ENCODE measurements around the gene MAGEH1.
"Not testable (repeated sequence)": the region's sequence is repeated elsewhere in the genome, so short reads cannot be mapped to it uniquely, and the experiment has no call there.

Gene MAGEH1

GRCh38 chrX:55451990-55452832, at the start of gene MAGEH1:
Gene MAGEH1, plus strand, starts transcription at chrX:55452127. Its CDS starts 248 bp downstream, at chrX:55452375.
- peak; percentile 51 for DNase-seq

- DNase-seq: not testable (repeated sequence)
Measured at GRCh38 chrX:55427079-55427478, 24.8 kb upstream of the MAGEH1 start.

GRCh38 chrX:55443468-55443867, 8.5 kb upstream of the MAGEH1 start:
- not testable (repeated sequence) for DNase-seq

DNA sequence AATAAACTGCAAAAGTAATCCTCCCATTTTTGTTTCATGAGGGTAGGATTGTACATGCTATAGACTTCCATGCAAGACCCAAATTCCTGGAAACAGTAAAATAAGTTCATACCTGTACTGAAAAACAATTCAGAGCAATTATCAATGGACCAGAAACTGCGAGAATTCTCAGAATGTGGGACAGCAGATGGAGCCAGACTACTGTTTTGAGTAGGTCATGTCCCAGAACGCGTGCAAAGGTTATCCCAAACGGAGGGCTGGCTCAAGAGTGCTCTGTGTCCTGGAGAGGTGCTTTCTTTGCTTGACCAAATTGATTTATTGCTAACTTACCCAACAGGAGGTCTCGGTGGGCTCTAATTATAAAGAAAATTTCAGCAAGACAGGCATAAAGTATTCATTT, 1.7 kb upstream of the MAGEH1 start:
- DNase-seq: no peak

GRCh38 chrX:55451141-55451540, 786 bp upstream of the MAGEH1 start:
- no peak for DNase-seq

DNA sequence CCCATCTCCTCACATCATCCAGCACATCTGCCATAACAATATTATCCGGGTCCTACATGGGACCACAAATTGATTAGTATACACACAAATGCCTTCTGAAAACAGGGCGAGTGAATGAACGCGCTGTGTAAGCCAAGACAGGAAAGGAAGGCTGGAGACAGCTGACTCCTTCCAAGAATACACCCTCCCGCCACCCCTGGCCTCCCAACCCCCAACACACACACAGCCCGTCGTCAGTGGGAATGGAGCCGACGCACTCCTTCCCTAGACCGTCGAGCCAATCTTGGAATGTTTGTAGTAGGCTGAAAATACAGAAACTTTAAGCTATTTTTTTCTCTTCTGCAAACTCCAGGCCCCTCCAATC, 319 bp upstream of the MAGEH1 start:
- DNase-seq: no peak

DNA sequence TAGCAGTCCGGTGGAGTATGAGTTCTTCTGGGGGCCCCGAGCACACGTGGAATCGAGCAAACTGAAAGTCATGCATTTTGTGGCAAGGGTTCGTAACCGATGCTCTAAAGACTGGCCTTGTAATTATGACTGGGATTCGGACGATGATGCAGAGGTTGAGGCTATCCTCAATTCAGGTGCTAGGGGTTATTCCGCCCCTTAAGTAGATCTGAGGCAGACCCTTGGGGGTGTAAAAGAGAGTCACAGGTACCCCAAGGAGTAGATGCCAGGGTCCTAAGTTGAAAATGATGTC, 852 bp downstream of the MAGEH1 start:
- no peak for DNase-seq

DNA sequence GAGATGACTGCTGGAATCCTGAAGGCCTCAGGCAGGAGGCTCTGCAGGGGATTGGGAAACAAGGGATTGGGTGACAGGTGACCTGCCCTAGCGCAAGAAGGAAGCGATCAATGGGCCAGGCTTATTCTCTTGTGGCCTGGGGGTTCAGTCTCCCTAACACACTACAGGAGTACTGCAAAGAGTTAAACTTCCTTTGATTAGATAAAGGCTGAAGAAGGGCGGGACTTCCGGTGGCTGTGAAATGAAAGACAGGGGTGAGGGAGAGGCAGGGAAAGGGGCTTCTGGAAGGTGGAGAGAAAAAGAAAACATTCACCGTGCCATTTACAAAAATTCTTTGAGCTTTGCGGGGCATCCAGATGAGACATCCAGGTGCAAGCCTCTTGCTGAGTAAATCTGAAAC, 3.8 kb downstream of the MAGEH1 start:
- not testable (repeated sequence) for DNase-seq

GRCh38 chrX:55459426-55459825, 7.5 kb downstream of the MAGEH1 start:
- DNase-seq: not testable (repeated sequence)

DNA sequence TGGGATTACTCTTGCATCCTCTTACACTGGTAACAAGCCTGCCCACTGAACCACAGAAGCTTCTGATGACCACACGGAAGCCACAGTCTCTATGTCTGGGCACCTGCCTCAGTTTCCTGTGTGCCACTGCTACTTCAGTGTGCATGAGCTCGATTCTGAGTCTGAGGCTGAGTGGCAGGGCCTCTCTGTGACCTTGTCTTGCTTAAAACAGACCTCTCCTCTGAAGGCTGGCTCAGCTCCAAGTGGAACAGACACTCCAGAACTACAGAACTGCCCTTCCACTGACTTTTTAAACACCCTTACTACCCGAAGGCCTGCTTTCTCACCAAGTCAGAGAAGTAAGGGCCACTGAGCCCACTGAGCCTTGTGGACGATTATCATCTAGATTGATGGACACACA, 8.0 kb downstream of the MAGEH1 start:
- DNase-seq: not testable (repeated sequence)

DNA sequence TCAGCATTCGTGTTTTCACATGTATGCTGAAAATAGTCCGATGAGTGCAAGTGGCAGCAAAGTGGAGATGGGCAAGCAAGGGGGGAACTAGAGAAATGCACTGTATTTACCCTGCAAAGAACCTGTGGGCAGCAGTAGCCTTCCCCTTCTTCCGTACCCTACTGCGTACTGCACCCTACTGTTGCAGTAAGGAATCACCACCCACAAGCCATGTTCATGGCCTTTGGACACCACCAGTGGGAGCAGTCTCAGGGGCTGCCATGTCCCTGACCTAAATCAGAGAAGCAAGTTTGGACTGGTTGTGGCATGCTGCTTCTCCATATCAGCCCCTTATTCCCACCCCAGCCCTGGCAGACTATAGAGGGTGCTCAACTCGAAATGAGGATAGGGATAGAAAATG, 12.1 kb downstream of the MAGEH1 start:
- not testable (repeated sequence) for DNase-seq

DNA sequence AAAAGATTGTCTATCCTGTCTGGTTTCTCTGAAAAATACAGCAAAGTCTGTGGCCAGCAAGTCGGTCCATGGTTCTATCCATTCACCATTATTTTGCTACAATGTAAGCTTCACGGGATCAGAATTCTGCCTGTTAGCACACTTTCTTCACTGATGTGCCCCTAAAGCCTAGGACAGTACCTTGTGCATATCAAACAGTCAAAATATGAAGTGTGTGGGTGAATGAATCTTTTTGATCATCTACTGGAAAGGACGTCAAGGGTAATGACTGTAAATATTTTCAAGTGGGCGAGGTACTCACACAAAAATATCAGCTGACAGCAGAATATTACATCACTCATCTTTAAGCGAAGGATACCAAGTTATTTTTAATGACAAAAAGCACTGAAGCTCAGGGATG, 13.2 kb downstream of the MAGEH1 start:
- not testable (repeated sequence) for DNase-seq

- DNase-seq: not testable (repeated sequence)
Measured at GRCh38 chrX:55465791-55466190, 13.9 kb downstream of the MAGEH1 start.

DNA sequence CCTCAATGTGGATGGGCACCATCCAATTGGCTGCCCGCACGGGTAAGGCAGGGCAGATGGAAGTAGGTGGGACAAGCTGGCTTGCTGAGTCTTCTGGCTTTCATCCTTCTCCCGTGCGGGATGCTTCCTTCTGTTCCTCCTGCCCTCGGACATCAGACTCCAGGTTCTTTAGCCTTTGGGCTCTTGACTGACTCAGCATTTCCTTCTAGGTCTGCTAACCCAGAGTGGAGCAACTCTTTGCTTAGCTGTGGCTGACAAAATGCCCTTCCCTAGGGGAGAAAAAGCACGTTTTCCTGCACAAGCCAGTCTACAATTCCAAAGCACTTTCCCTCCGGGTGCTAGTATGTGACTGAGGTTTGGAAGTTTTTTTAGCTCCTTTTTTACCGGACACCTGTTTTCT, 28.0 kb downstream of the MAGEH1 start:
- DNase-seq: not testable (repeated sequence)

DNA sequence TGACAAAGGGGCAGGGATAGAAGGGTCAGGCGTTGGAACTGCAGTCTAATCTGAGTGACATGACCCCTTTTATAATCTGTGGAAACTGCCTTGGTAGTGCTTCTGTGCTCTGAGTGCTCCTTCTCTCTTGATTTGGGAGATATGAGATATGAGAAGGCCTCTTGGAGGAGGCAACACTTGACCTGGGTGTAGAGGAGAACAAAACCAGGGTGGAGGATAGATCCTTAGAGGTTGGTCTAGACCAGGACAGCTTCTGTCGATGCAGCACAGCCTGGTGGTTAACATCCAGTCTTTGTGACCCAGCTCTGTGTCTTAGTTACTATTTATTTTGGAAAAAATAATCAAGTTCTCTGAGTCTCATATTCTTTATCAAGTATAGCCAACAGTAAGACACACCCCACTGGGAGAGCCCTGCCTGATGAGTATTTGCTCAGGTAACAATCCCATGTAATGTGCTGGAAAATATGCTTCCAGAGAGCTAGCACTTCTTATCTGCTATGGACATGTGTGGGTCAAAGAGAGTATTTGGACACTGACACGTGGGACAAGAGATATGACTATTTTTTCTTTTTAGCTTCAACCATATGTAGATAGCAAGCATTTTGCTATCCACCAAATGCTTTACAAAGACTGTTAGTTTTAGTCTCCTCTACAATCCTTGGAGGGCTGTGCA, 28.6 kb downstream of the MAGEH1 start:
- DNase-seq: no peak

- DNase-seq: no peak
Measured at GRCh38 chrX:55484948-55485347, 33.0 kb downstream of the MAGEH1 start.

DNA sequence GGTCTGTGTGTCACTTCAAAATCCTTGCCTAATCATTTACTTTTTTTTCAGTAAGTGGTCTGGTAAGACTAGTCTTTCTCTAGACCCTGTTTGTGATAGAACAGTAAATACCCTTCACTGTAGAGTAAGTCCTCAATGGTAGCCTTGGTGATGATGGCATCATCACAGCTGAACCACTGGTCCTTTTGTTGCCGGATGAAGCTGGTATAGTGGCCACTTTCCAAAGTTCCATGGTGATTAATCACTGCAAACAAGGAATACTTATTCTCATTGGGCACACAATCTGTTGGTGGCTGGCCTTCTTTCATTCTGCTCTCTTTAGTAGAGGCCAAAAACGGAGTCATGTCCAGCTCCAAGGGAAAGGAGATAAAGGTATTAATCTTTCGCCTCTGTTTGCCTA, 34.8 kb downstream of the MAGEH1 start:
- no peak for DNase-seq

- no peak for DNase-seq
Measured at GRCh38 chrX:55487143-55487542, 35.2 kb downstream of the MAGEH1 start.

GRCh38 chrX:55488006-55488592, 36.2 kb downstream of the MAGEH1 start:
- no peak for DNase-seq

GRCh38 chrX:55488593-55489313, 36.8 kb downstream of the MAGEH1 start:
- peak; percentile 25 for DNase-seq

DNA sequence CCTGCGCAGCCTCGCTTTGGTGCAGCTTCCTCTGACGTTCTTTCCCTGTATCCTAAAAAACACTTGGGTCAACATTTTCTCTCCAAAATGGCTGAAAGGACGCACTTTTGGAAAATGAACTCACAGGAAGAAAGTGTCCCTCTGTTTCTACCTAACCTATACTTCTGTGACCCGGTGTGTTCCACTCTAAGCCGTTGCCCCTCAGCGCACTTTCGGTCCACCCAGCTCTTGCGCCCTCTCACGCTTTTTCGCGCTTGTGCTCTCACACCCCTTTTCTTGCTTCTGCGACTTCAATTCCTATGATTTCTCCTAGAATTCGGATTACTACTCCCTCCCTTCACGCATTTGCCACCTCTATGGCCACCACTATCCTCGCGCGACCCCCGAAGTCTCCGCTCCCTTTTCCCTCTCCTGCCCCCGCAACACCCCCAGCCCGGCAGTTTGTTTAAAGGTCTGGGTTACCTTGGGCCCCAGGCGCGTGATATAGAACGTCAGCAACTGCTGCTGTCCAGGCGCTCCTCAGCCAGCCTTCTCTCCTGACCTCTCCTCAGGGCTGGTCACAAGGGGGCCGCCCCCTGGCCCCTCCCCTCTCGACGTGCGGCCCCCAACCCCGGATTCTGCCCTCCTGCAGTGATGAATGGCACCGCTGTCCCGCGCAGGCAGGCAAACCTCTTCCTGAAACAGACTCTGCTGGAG, 37.5 kb downstream of the MAGEH1 start, which contains the start of gene USP51:
Gene USP51 (minus strand): TSS at position 535 of the 696 bp plus-strand sequence. CDS start 909 bp downstream, outside the sequence.
- peak; percentile 13 for DNase-seq

- no peak for DNase-seq
Measured at GRCh38 chrX:55490121-55490520, 38.2 kb downstream of the MAGEH1 start.

- no peak for DNase-seq
Measured at GRCh38 chrX:55490974-55491373, 39.0 kb downstream of the MAGEH1 start.

Measured in T1000 (cell line).